ENCODE data around the gene GUCY1A1.

GUCY1A1 gene

DNA sequence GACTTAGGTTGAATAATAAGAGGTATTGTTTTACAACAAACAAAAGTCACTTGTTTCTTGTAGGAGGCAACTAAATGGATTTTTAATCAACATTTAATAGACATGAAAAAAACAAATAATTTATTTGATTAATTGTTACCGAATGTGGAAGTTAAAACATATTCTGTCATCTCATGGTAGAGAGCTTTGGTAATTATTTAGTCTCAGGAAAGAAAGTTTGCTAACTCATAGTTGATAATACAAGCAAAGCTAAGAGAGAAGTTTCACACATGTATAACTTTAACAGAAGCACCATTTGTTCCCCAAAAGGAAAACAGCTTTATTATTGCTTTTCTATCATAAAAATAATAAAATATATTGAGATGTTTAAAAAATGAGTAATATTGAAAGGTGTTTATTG, 44.9 kb downstream of the GUCY1A1 start:
- Histone ChIP-seq H3K9me3 (ENCODE audit: low read length) (no peaks in the 10 kb centered on the region), H3K9me2 (ENCODE audit: low read depth, low read length) (no peaks in the 10 kb centered on the region), H3K27ac (ENCODE audit: low read depth, low read length, poor library complexity, severe bottlenecking) (no peak overlapping the region), H3K4me3 (ENCODE audit: low read depth, low read length, poor library complexity, severe bottlenecking) (no peak overlapping the region), H3K4me1 (ENCODE audit: insufficient read depth, low read length, severe bottlenecking) (no peaks in the 10 kb centered on the region), H3K79me2 (ENCODE audit: insufficient read depth, low read length) (no peaks in the 10 kb centered on the region), H3K9ac (ENCODE audit: low read length) (no peak overlapping the region), H3F3A (ENCODE audit: insufficient read depth, low read length) (no peaks in the 10 kb centered on the region), H3K27me3 (ENCODE audit: insufficient read depth, low read length) (no peaks in the 10 kb centered on the region), H3K4me2 (ENCODE audit: low read length) (no peak overlapping the region), H2AFZ (ENCODE audit: low read length) (no peak overlapping the region), H3K36me3 (ENCODE audit: insufficient read depth, low read length) (no peaks in the 10 kb centered on the region), H4K20me1 (ENCODE audit: insufficient read depth, low read length) (no peaks in the 10 kb centered on the region)
- TF ChIP-seq, protein P1, sequence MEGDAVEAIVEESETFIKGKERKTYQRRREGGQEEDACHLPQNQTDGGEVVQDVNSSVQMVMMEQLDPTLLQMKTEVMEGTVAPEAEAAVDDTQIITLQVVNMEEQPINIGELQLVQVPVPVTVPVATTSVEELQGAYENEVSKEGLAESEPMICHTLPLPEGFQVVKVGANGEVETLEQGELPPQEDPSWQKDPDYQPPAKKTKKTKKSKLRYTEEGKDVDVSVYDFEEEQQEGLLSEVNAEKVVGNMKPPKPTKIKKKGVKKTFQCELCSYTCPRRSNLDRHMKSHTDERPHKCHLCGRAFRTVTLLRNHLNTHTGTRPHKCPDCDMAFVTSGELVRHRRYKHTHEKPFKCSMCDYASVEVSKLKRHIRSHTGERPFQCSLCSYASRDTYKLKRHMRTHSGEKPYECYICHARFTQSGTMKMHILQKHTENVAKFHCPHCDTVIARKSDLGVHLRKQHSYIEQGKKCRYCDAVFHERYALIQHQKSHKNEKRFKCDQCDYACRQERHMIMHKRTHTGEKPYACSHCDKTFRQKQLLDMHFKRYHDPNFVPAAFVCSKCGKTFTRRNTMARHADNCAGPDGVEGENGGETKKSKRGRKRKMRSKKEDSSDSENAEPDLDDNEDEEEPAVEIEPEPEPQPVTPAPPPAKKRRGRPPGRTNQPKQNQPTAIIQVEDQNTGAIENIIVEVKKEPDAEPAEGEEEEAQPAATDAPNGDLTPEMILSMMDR (IDR thresholded peaks at IDR 0.05; ENCODE audit: low read length), result no peak
- no peak for TF ChIP-seq EZH2 (IDR thresholded peaks at IDR 0.05; ENCODE audit: borderline replicate concordance, low read length)

DNA sequence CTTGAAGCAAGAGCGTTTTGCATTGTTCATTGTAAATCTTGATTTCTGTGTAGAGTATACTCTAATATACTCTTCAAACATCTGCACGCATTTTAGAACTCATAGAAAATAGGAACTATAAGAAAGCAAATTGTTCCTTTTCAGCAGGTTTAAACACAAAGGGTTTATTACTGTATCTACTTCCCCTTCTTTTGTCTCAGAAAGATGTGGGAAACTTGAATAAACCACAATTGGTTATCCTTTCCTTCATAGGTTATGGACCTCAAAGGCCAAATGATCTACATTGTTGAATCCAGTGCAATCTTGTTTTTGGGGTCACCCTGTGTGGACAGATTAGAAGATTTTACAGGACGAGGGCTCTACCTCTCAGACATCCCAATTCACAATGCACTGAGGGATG, 46.2 kb downstream of the GUCY1A1 start:
- no peak overlapping the region for H3K4me3 ChIP-seq (ENCODE audit: low read depth, low read length, poor library complexity, severe bottlenecking)
- no peak overlapping the region for H2AFZ ChIP-seq (ENCODE audit: low read length)
- H3K9ac ChIP-seq (ENCODE audit: low read length), result no peak overlapping the region
- no peaks in the 10 kb centered on the region for H3K79me2 ChIP-seq (ENCODE audit: insufficient read depth, low read length)
- H3K4me2 ChIP-seq (ENCODE audit: low read length), result no peak overlapping the region
- H3K27ac ChIP-seq (ENCODE audit: low read depth, low read length, poor library complexity, severe bottlenecking), result no peak overlapping the region
- H3K27me3 ChIP-seq (ENCODE audit: insufficient read depth, low read length), result no peaks in the 10 kb centered on the region
- no peaks in the 10 kb centered on the region for H3K9me2 ChIP-seq (ENCODE audit: low read depth, low read length)
- no peaks in the 10 kb centered on the region for H3K4me1 ChIP-seq (ENCODE audit: insufficient read depth, low read length, severe bottlenecking)
- no peaks in the 10 kb centered on the region for H3K36me3 ChIP-seq (ENCODE audit: insufficient read depth, low read length)
- no peak for TF ChIP-seq EZH2 (IDR thresholded peaks at IDR 0.05; ENCODE audit: borderline replicate concordance, low read length)
- TF ChIP-seq, protein P1 (IDR thresholded peaks at IDR 0.05; ENCODE audit: low read length), result no peak
- no peaks in the 10 kb centered on the region for H3K9me3 ChIP-seq (ENCODE audit: low read length)
- H3F3A ChIP-seq (ENCODE audit: insufficient read depth, low read length), result no peaks in the 10 kb centered on the region
- H4K20me1 ChIP-seq (ENCODE audit: insufficient read depth, low read length), result no peaks in the 10 kb centered on the region

DNA sequence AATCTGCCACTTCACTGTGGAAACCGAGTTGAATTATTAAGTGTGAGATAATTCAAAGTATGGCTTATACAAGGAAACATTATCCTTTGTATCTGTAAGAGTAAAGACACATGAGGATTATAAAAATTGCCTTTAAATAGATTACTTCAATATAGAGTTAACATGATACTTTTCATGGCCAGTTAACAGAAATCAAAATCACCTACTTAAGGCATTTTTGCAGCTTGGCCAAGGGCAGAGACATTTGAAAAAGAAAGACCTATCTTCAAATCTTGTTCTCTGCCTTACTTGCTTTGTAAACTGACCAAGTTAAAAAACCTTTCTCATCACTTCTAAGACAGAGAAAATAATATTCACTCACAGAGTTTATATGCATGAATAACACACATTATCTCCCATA, 47.3 kb downstream of the GUCY1A1 start:
- no peak overlapping the region for H3K27ac ChIP-seq (ENCODE audit: low read depth, low read length, poor library complexity, severe bottlenecking)

More for the DNA sequence above, 47.3 kb downstream of the GUCY1A1 start:
- TF ChIP-seq, protein P1 (IDR thresholded peaks at IDR 0.05; ENCODE audit: low read length), result no peak
- no peak for TF ChIP-seq EZH2 (IDR thresholded peaks at IDR 0.05; ENCODE audit: borderline replicate concordance, low read length)
- H3F3A ChIP-seq (ENCODE audit: insufficient read depth, low read length), result no peaks in the 10 kb centered on the region
- no peaks in the 10 kb centered on the region for H3K36me3 ChIP-seq (ENCODE audit: insufficient read depth, low read length)
- H3K9me3 ChIP-seq (ENCODE audit: low read length), result no peaks in the 10 kb centered on the region
- no peak overlapping the region for H3K4me2 ChIP-seq (ENCODE audit: low read length)
- H3K9ac ChIP-seq (ENCODE audit: low read length), result no peak overlapping the region
- H3K27me3 ChIP-seq (ENCODE audit: insufficient read depth, low read length), result no peaks in the 10 kb centered on the region
- H3K79me2 ChIP-seq (ENCODE audit: insufficient read depth, low read length), result no peaks in the 10 kb centered on the region
- no peak overlapping the region for H3K4me3 ChIP-seq (ENCODE audit: low read depth, low read length, poor library complexity, severe bottlenecking)
- H3K4me1 ChIP-seq (ENCODE audit: insufficient read depth, low read length, severe bottlenecking), result no peaks in the 10 kb centered on the region
- no peaks in the 10 kb centered on the region for H3K9me2 ChIP-seq (ENCODE audit: low read depth, low read length)
- H4K20me1 ChIP-seq (ENCODE audit: insufficient read depth, low read length), result no peaks in the 10 kb centered on the region
- no peak overlapping the region for H2AFZ ChIP-seq (ENCODE audit: low read length)
